HEK293 (cell line): ENCODE measurements around the gene RNF144A.

Experiments used
- CTCF ChIA-PET: fragments of 350-600 bp; formaldehyde crosslinking; extraction: SDS; loops from one replicate; lab custom pipeline; 2021; ENCODE audit warnings: antibody characterized with exemption; lab: Yijun Ruan, JAX
- POLR2A ChIA-PET: fragments of 300-600 bp; formaldehyde crosslinking; extraction: SDS; loops from one replicate; lab custom pipeline; 2020; ENCODE audit warnings: antibody characterized with exemption, inconsistent platforms; lab: Yijun Ruan, JAX
- H3K27ac ChIP-seq: fragments of 200-500 bp; sonication (Bioruptor generic); 2 replicates; pipeline ENCODE4 v1.5.1; 2014; ENCODE audit warnings: low read depth, low read length, control low read depth, inconsistent platforms; ENCODE audit errors: extremely low read depth
- H3K36me3 ChIP-seq, 2 experiments: fragments of 200-500 bp in 1 of 2; sonication (Bioruptor generic) in 1 of 2; 1 replicate in 1 of 2; 2 replicates in 1 of 2; pipeline ENCODE4 v1.5.1; 2014 to 2017; ENCODE audit warnings: inconsistent platforms in 2 of 2, low read length in 2 of 2; ENCODE audit not compliant: control insufficient read depth in 2 of 2, insufficient read depth in 1 of 2
- H3K4me1 ChIP-seq: fragments of 200-500 bp; sonication (Bioruptor generic); 2 replicates; pipeline ENCODE4 v1.5.1; 2014; ENCODE audit warnings: mild to moderate bottlenecking, low read length, inconsistent platforms; ENCODE audit not compliant: control insufficient read depth, insufficient read depth
- H3K4me3 ChIP-seq: 2 replicates; pipeline ENCODE4 v1.5.1; 2011; ENCODE audit warnings: low read depth, mild to moderate bottlenecking, control low read depth, low read length, moderate library complexity
- H3K9me3 ChIP-seq: fragments of 200-500 bp; sonication (Bioruptor generic); 2 replicates; pipeline ENCODE4 v1.5.1; 2014; ENCODE audit warnings: low read depth, low read length, inconsistent platforms; ENCODE audit not compliant: control insufficient read depth, insufficient read depth
- BCL11A ChIP-seq: fragments of 450-650 bp; formaldehyde crosslinking; IDR thresholded peaks from 2 replicates; pipeline ENCODE4 v1.5.1; 2016; ENCODE audit warnings: low read depth, missing biosample characterization, missing genetic modification characterization
- KLF9 ChIP-seq: fragments of 450-650 bp; formaldehyde crosslinking; IDR thresholded peaks from 2 replicates; pipeline ENCODE4 v1.5.1; 2016; ENCODE audit warnings: missing biosample characterization, missing genetic modification characterization, low read depth
- MZF1 ChIP-seq: fragments of 450-650 bp; formaldehyde crosslinking; IDR thresholded peaks from 2 replicates; pipeline ENCODE4 v1.5.1; 2017; ENCODE audit warnings: missing biosample characterization, missing genetic modification characterization, borderline replicate concordance
- ZFHX2 ChIP-seq: fragments of 450-650 bp; formaldehyde crosslinking; conservative IDR thresholded peaks from 2 replicates; pipeline ENCODE4 v1.5.1; 2016; ENCODE audit warnings: missing biosample characterization, missing genetic modification characterization
- ZFP3 ChIP-seq: fragments of 450-650 bp; formaldehyde crosslinking; IDR thresholded peaks from 2 replicates; pipeline ENCODE4 v1.5.1; 2016; ENCODE audit warnings: low read depth, missing biosample characterization, missing genetic modification characterization
- ZIC2 ChIP-seq: fragments of 450-650 bp; formaldehyde crosslinking; IDR thresholded peaks from 2 replicates; pipeline ENCODE4 v1.5.1; 2016; ENCODE audit warnings: missing biosample characterization, missing genetic modification characterization
- ZNF138 ChIP-seq: fragments of 450-650 bp; formaldehyde crosslinking; IDR thresholded peaks from 2 replicates; pipeline ENCODE4 v1.5.1; 2016; ENCODE audit warnings: missing biosample characterization, missing genetic modification characterization, borderline replicate concordance
- ZNF146 ChIP-seq: fragments of 450-650 bp; formaldehyde crosslinking; IDR thresholded peaks from 2 replicates; pipeline ENCODE4 v1.5.1; 2016; ENCODE audit warnings: missing biosample characterization, missing genetic modification characterization
- ZNF174 ChIP-seq: fragments of 450-650 bp; formaldehyde crosslinking; IDR thresholded peaks from 2 replicates; pipeline ENCODE4 v1.5.0; 2017; ENCODE audit warnings: missing biosample characterization, mild to moderate bottlenecking, missing genetic modification characterization
- ZNF23 ChIP-seq: fragments of 450-650 bp; formaldehyde crosslinking; IDR thresholded peaks from 2 replicates; pipeline ENCODE4 v1.5.1; 2016; ENCODE audit warnings: missing biosample characterization, missing genetic modification characterization, borderline replicate concordance
- ZNF335 ChIP-seq: fragments of 450-650 bp; formaldehyde crosslinking; conservative IDR thresholded peaks from 2 replicates; pipeline ENCODE4 v1.5.1; 2016; ENCODE audit warnings: missing biosample characterization, missing genetic modification characterization
- ZNF548 ChIP-seq: fragments of 450-650 bp; formaldehyde crosslinking; IDR thresholded peaks from 2 replicates; pipeline ENCODE4 v1.5.1; 2016; ENCODE audit warnings: missing biosample characterization, missing genetic modification characterization
- ZNF777 ChIP-seq: fragments of 450-650 bp; formaldehyde crosslinking; IDR thresholded peaks from 2 replicates; pipeline ENCODE4 v1.5.1; 2017; ENCODE audit warnings: missing biosample characterization, missing genetic modification characterization, borderline replicate concordance
- ZNF785 ChIP-seq: fragments of 450-650 bp; formaldehyde crosslinking; IDR thresholded peaks from 2 replicates; pipeline ENCODE4 v1.5.1; 2016; ENCODE audit warnings: missing biosample characterization, missing genetic modification characterization
- ZSCAN23 ChIP-seq: fragments of 450-650 bp; formaldehyde crosslinking; IDR thresholded peaks from 2 replicates; pipeline ENCODE4 v1.5.1; 2016; ENCODE audit warnings: missing biosample characterization, missing genetic modification characterization
- ZXDB ChIP-seq: fragments of 450-650 bp; formaldehyde crosslinking; IDR thresholded peaks from 2 replicates; pipeline ENCODE4 v1.5.1; 2016; ENCODE audit warnings: missing biosample characterization, missing genetic modification characterization
- TF ChIP-seq, protein P1 (sequence below): fragments of 450-650 bp; formaldehyde crosslinking; IDR thresholded peaks from 2 replicates; pipeline ENCODE4 v1.5.1; 2016; ENCODE audit warnings: missing biosample characterization, missing genetic modification characterization
- TF ChIP-seq, protein P2 (sequence below): fragments of 450-650 bp; IDR thresholded peaks from 2 replicates; pipeline ENCODE4 v1.5.1; 2018; ENCODE audit warnings: missing biosample characterization, mild to moderate bottlenecking, missing genetic modification characterization
- TF ChIP-seq, protein P3 (sequence below): fragments of 450-650 bp; formaldehyde crosslinking; IDR thresholded peaks from 2 replicates; pipeline ENCODE4 v1.5.1; 2016; ENCODE audit warnings: missing biosample characterization, missing genetic modification characterization
- TF ChIP-seq, protein P4 (sequence below): fragments of 450-650 bp; formaldehyde crosslinking; IDR thresholded peaks from 2 replicates; pipeline ENCODE4 v1.5.1; 2016; ENCODE audit warnings: missing biosample characterization, missing genetic modification characterization

Gene RNF144A

DNA sequence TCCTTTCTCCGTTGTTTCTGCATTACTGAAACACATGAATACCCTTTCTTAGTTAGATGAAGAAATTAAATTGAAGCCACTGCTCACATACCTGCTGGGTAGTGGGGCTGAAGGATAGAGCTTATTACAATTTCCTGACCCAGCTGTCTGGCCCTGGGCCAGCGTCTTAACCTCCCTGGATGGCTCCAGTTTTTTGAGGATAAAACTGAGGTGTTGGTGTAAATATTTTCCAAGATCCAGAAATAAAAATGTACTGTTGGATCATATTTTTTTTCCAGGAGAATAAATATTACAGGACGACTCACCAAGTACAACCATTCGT lies 3.5 kb downstream of the RNF144A start:
- no peaks in the 10 kb centered on the region for H3K9me3 ChIP-seq
- CTCF ChIA-PET, result interaction anchor here (0.6 to 1.5 kb wide), 8 partner anchors 9 to 173 kb away, joined by 3 to 4 read pairs (median 4); no protein-coding TSS in a partner anchor
- H3K4me1 ChIP-seq, result no peaks in the 10 kb centered on the region
- no peak for TF ChIP-seq ZXDB (tag by site-specific recombination)
- TF ChIP-seq, all 188 proteins: peak for 0
- Histone ChIP-seq H3K36me3 (no peaks in the 10 kb centered on the region), H3K27ac (no peak overlapping the region), H3K4me3 (no peak overlapping the region)
- POLR2A ChIA-PET, result no interaction called here

DNA sequence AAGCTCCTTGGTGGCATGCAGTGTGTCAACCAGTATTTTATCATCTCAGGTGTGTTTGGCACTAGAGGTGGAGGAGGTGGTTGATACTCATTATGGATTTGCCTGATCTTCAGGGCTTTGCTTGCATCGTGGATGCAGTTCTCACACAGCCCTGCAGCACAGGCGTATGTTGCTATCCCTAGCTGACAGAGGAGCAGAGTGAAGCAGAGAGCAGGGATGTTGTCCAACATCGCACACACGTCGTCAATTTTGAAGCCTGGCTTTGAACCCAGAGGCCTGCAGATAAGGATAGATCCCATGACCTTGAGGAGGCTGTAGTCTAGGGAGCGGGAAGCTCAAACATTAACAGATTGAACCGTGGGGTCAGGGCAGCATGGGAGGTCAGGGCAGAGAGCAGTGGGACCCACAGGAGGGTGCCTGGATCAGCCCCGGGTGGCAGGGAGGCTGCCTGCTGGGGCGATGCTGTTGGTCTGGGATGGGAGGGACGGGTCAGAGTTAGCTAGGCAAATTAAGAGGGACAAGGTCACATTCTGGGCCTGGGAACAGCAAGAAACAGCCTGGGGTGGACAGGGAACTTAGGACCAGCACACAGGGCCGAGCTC lies 4.2 kb downstream of the RNF144A start:
- Histone ChIP-seq H3K4me3 (no peak overlapping the region), H3K4me1 (no peaks in the 10 kb centered on the region), H3K9me3 (no peaks in the 10 kb centered on the region), H3K36me3 (no peaks in the 10 kb centered on the region), H3K27ac (no peak overlapping the region)
- ChIA-PET CTCF (interaction anchor here (0.6 to 1.5 kb wide), 7 partner anchors 9 to 173 kb away, joined by 3 to 4 read pairs (median 3); no protein-coding TSS in a partner anchor), POLR2A (no interaction called here)
- TF ChIP-seq KLF9 (no peak), ZIC2 (peak; percentile 23; the same call in 1 of the 2 replicates)

DNA sequence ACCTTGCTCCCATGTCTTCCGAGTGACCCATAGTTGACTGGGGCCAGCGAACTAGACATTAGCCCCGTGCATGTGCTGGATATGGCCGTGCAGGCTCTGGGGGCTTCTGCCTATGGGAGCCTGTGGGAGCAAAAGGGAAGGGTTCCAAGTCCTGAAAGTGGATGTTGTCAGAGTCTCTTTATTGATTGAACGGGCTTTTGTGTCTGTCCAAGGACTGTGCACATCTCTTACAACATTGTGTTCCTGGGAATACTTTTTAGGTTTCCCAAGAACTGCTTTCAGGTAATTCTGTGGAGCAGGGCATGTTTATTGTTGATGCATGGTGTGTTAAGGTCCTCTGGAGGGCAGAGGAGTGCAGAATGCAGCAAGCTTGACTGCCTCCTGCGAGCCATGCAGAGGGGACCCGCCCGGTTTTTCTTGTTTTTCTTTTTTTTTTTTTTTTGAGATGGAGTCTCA lies 5.0 kb downstream of the RNF144A start:
- Histone ChIP-seq H3K9me3 (no peaks in the 10 kb centered on the region), H3K36me3 (no peaks in the 10 kb centered on the region), H3K4me3 (no peak overlapping the region), H3K4me1 (no peaks in the 10 kb centered on the region), H3K27ac (no peak overlapping the region)
- ChIA-PET POLR2A (no interaction called here), CTCF (interaction anchor here (0.6 kb wide), 1 partner anchor 10 kb away, joined by 3 read pairs; no protein-coding TSS in a partner anchor)
- TF ChIP-seq ZNF174 (no peak), ZFP3 (tag by site-specific recombination) (no peak), ZNF335 (tag by site-specific recombination) (no peak), ZNF777 (tag by site-specific recombination) (no peak)
- TF ChIP-seq, protein P1, sequence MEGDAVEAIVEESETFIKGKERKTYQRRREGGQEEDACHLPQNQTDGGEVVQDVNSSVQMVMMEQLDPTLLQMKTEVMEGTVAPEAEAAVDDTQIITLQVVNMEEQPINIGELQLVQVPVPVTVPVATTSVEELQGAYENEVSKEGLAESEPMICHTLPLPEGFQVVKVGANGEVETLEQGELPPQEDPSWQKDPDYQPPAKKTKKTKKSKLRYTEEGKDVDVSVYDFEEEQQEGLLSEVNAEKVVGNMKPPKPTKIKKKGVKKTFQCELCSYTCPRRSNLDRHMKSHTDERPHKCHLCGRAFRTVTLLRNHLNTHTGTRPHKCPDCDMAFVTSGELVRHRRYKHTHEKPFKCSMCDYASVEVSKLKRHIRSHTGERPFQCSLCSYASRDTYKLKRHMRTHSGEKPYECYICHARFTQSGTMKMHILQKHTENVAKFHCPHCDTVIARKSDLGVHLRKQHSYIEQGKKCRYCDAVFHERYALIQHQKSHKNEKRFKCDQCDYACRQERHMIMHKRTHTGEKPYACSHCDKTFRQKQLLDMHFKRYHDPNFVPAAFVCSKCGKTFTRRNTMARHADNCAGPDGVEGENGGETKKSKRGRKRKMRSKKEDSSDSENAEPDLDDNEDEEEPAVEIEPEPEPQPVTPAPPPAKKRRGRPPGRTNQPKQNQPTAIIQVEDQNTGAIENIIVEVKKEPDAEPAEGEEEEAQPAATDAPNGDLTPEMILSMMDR (tag by site-specific recombination), result 0 out of 2 replicates have a peak, but pooled peaks have one; percentile 26
- TF ChIP-seq, protein P2, sequence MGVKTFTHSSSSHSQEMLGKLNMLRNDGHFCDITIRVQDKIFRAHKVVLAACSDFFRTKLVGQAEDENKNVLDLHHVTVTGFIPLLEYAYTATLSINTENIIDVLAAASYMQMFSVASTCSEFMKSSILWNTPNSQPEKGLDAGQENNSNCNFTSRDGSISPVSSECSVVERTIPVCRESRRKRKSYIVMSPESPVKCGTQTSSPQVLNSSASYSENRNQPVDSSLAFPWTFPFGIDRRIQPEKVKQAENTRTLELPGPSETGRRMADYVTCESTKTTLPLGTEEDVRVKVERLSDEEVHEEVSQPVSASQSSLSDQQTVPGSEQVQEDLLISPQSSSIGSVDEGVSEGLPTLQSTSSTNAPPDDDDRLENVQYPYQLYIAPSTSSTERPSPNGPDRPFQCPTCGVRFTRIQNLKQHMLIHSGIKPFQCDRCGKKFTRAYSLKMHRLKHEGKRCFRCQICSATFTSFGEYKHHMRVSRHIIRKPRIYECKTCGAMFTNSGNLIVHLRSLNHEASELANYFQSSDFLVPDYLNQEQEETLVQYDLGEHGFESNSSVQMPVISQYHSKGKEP (tag by site-specific recombination), result no peak

DNA sequence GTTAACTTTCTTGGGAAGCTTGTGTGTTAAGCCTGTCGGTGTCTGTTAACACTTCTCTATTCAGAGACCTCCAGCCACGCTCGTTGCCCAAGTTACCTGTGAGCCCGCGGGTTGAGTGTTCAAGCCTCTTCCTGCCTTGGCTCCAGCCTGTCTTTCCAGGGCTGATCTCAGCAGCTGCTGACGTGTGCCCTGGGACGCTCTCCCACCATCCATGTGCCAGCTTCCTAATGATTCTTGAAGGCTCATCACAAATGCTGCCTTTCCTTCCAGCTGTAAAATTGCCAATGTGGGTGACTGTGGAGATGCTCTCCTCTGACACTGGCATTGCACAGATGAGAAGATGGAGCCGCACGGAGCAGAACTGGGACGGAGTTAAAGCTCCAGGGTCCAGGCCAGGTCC lies 6.1 kb downstream of the RNF144A start:
- POLR2A ChIA-PET, result no interaction called here
- no peak overlapping the region for H3K4me3 ChIP-seq
- H3K27ac ChIP-seq, result no peak overlapping the region
- CTCF ChIA-PET, result no interaction called here
- no peaks in the 10 kb centered on the region for H3K9me3 ChIP-seq
- H3K4me1 ChIP-seq, result no peaks in the 10 kb centered on the region
- H3K36me3 ChIP-seq, result no peaks in the 10 kb centered on the region
- TF ChIP-seq ZNF785 (no peak), ZNF146 (tag by site-specific recombination) (no peak), ZNF23 (no peak), MZF1 (tag by site-specific recombination) (no peak), ZNF548 (no peak), ZFHX2 (tag by site-specific recombination) (no peak), ZSCAN23 (tag by site-specific recombination) (no peak), ZNF138 (tag by site-specific recombination) (no peak), BCL11A (tag by site-specific recombination) (no peak)
- TF ChIP-seq, protein P3, sequence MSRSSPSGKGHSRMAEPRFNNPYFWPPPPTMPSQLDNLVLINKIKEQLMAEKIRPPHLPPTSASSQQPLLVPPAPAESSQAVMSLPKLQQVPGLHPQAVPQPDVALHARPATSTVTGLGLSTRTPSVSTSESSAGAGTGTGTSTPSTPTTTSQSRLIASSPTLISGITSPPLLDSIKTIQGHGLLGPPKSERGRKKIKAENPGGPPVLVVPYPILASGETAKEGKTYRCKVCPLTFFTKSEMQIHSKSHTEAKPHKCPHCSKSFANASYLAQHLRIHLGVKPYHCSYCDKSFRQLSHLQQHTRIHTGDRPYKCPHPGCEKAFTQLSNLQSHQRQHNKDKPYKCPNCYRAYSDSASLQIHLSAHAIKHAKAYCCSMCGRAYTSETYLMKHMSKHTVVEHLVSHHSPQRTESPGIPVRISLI (tag by site-specific recombination), result no peak
- TF ChIP-seq, protein P4, sequence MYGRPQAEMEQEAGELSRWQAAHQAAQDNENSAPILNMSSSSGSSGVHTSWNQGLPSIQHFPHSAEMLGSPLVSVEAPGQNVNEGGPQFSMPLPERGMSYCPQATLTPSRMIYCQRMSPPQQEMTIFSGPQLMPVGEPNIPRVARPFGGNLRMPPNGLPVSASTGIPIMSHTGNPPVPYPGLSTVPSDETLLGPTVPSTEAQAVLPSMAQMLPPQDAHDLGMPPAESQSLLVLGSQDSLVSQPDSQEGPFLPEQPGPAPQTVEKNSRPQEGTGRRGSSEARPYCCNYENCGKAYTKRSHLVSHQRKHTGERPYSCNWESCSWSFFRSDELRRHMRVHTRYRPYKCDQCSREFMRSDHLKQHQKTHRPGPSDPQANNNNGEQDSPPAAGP (tag by site-specific recombination), result no peak
